GM18526 (cell line): ENCODE measurements around the gene MYOM1.

Experiments used
- POLR2A ChIP-seq: IDR thresholded peaks from 3 replicates; pipeline ENCODE4 v1.6.1; 2011; ENCODE audit not compliant: insufficient read length; ENCODE audit errors: extremely low read depth

The MYOM1 gene

GRCh38 chr18:3159830-3160229 lies 59.9 kb downstream of the MYOM1 start:
- no peak for TF ChIP-seq POLR2A

- TF ChIP-seq POLR2A: no peak
Measured at GRCh38 chr18:3157606-3158005, 62.2 kb downstream of the MYOM1 start.

- TF ChIP-seq POLR2A: no peak
Measured at GRCh38 chr18:3157086-3157485, 62.7 kb downstream of the MYOM1 start.

GRCh38 chr18:3156325-3156640 lies 63.5 kb downstream of the MYOM1 start:
- TF ChIP-seq POLR2A: no peak

GRCh38 chr18:3154214-3154613 lies 65.6 kb downstream of the MYOM1 start:
- TF ChIP-seq POLR2A: no peak

- no peak for TF ChIP-seq POLR2A
Measured at GRCh38 chr18:3153107-3153704, 66.6 kb downstream of the MYOM1 start.

GRCh38 chr18:3152294-3152693 lies 67.5 kb downstream of the MYOM1 start:
- no peak for TF ChIP-seq POLR2A

GRCh38 chr18:3151399-3152264 lies 68.1 kb downstream of the MYOM1 start:
- TF ChIP-seq POLR2A: no peak

GRCh38 chr18:3150688-3151087 lies 69.1 kb downstream of the MYOM1 start:
- no peak for TF ChIP-seq POLR2A

- no peak for TF ChIP-seq POLR2A
Measured at GRCh38 chr18:3150274-3150673, 69.5 kb downstream of the MYOM1 start.

- no peak for TF ChIP-seq POLR2A
Measured at GRCh38 chr18:3148930-3149535, 70.7 kb downstream of the MYOM1 start.

- TF ChIP-seq POLR2A: no peak
Measured at GRCh38 chr18:3147935-3148554, 71.7 kb downstream of the MYOM1 start.

- no peak for TF ChIP-seq POLR2A
Measured at GRCh38 chr18:3140986-3141639, 78.7 kb downstream of the MYOM1 start.

- no peak for TF ChIP-seq POLR2A
Measured at GRCh38 chr18:3140342-3140741, 79.4 kb downstream of the MYOM1 start.

- TF ChIP-seq POLR2A: no peak
Measured at GRCh38 chr18:3139406-3139805, 80.4 kb downstream of the MYOM1 start.
